ENCODE results near the gene RBP7. TPM values are rescaled to one million over a fixed set of nuclear protein-coding genes. Genes with fewer than 3 reads are reported as not detected.

Gene RBP7
- total and polyA plus RNA-seq, 2 donors (not counting 3 experiments of a cell fraction or from before 2014, with no cell fraction given), result not detected

DNA sequence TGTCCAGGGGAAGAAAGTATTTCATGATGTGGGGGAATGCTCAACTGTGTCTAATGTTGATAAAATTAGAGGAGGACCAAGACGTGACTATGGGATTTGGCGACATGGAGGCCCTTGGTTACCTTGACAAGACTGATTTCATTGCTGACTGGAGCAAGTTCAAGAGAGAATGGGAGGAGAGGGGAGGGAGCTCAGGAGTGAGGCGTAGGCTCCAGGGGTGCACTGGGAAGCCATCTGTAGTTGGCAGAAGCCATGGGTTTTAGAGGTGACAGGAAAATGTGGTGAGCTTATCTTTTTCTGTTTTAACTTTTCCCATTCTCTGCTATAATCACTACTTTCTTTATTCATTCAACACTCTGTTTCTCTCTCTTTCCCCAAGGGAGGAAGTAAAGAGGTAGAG lies 51.6 kb downstream of the RBP7 start:
- no peak overlapping the region for H3K4me3 ChIP-seq (replicated peaks in 1 of 3; ENCODE audit: insufficient read depth in 1 of 3, low read depth in 1 of 3, low read length in 3 of 3)
- dilution Hi-C loops (cut with MboI; ENCODE audit: extremely low pct_ligation_motif_present, low sequenced_read_pairs), result no loop called here
- ChIA-PET CTCF (interaction anchor here (1.3 kb wide), 1 partner anchor 106 kb away, joined by 3 read pairs; the partner anchor contains the start of genes LZIC and NMNAT1), POLR2A (no interaction called here)
- no TSS peak for BruUV-seq (replicated peaks)
- intact Hi-C loops (cut with micrococcal nuclease), result loop anchor here (1.0 kb wide), 1 partner anchor 41 kb away; no protein-coding TSS in a partner anchor
- no peak overlapping the region for H3K4me2 ChIP-seq (ENCODE audit: insufficient read depth, low read length)
- H3K27me3 ChIP-seq (ENCODE audit: control insufficient read depth in 2 of 2, insufficient read depth in 2 of 2, low read length in 2 of 2), result no peaks in the 10 kb centered on the region
- FAIRE-seq (no peak), DNase-seq (ENCODE audit: low read depth, low spot score) (no peak)
- peaks cover 68% of the 10 kb centered on the region for H3K79me2 ChIP-seq (ENCODE audit: control insufficient read depth, insufficient read depth, low read length)
- H3K4me1 ChIP-seq (ENCODE audit: control insufficient read depth, extremely low read depth, insufficient read depth, low read length), result no peaks in the 10 kb centered on the region
- no peaks in the 10 kb centered on the region for H3K36me3 ChIP-seq (ENCODE audit: control insufficient read depth in 2 of 2, extremely low read depth in 1 of 2, insufficient read depth in 2 of 2, low read length in 2 of 2)
- H3K9ac ChIP-seq (replicated peaks; ENCODE audit: extremely low read depth, insufficient read depth, low read length), result no peak overlapping the region
- TF ChIP-seq POLR2AphosphoS5 (IDR thresholded peaks at IDR 0.05; ENCODE audit: insufficient read depth, low read depth, low read length) (no peak), GATA2 (IDR thresholded peaks at IDR 0.05; ENCODE audit: insufficient read depth, insufficient read length, low read depth, low read length) (no peak)
- H4K20me1 ChIP-seq (replicated peaks; ENCODE audit: control insufficient read depth, extremely low read depth, insufficient read depth, low read length), result no peaks in the 10 kb centered on the region
- H3K9me1 ChIP-seq (replicated peaks; ENCODE audit: control insufficient read depth, extremely low read depth, insufficient read depth, low read length), result no peaks in the 10 kb centered on the region
- H3K27ac ChIP-seq (ENCODE audit: insufficient read depth, low read depth, low read length), result no peak overlapping the region
- no peak overlapping the region for H2AFZ ChIP-seq (ENCODE audit: low read depth, low read length)
- no peaks in the 10 kb centered on the region for H3K9me3 ChIP-seq (replicated peaks; ENCODE audit: control insufficient read depth, insufficient read depth, low read length)

DNA sequence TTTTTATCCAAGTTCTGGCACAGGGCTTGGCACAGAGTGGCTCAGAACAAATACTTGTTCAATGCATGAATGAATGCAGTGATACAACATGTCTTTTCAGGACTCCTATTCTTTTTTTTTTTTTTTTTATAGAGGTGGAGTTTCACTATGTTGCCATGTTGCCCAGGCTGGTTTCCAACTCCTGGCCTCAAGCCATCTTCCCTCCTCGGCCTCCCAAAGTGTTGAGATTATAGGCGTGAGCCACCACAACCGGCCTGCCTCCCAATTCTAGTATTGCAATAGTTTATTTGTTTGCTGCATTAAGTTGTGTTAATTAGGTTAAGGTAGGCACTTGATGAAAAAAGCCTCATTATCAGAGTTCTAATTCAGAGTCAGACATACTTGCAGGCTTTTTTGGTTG lies 53.6 kb downstream of the RBP7 start:
- TF ChIP-seq MYC (IDR thresholded peaks at IDR 0.05; ENCODE audit: low read depth, low read length) (no peak), POLR2A (IDR thresholded peaks at IDR 0.05; ENCODE audit: low read depth, low read length) (no peak), JUN (IDR thresholded peaks at IDR 0.05; ENCODE audit: borderline replicate concordance, insufficient read depth, insufficient read length, low read depth) (no peak), GATA2 (IDR thresholded peaks at IDR 0.05; ENCODE audit: insufficient read depth, insufficient read length, low read depth, low read length) (no peak), FOS (IDR thresholded peaks at IDR 0.05; ENCODE audit: borderline replicate concordance, insufficient read depth, low read length) (no peak)
- TF ChIP-seq, protein P1, sequence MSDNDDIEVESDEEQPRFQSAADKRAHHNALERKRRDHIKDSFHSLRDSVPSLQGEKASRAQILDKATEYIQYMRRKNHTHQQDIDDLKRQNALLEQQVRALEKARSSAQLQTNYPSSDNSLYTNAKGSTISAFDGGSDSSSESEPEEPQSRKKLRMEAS (IDR thresholded peaks at IDR 0.05; ENCODE audit: insufficient read depth, insufficient read length), result no peak
- Histone ChIP-seq H3K9me3 (replicated peaks; ENCODE audit: control insufficient read depth, insufficient read depth, low read length) (no peaks in the 10 kb centered on the region), H3K9ac (replicated peaks; ENCODE audit: extremely low read depth, insufficient read depth, low read length) (no peak overlapping the region), H3K4me2 (ENCODE audit: insufficient read depth, low read length) (no peak overlapping the region), H4K20me1 (replicated peaks; ENCODE audit: control insufficient read depth, extremely low read depth, insufficient read depth, low read length) (no peaks in the 10 kb centered on the region), H3K27ac (ENCODE audit: insufficient read depth, low read depth, low read length) (no peak overlapping the region), H3K79me2 (ENCODE audit: control insufficient read depth, insufficient read depth, low read length) (peaks cover 53% of the 10 kb centered on the region), H3K27me3 (ENCODE audit: control insufficient read depth in 2 of 2, insufficient read depth in 2 of 2, low read length in 2 of 2) (no peaks in the 10 kb centered on the region), H3K4me3 (replicated peaks in 1 of 3; ENCODE audit: insufficient read depth in 1 of 3, low read depth in 1 of 3, low read length in 3 of 3) (no peak overlapping the region), H3K4me1 (ENCODE audit: control insufficient read depth, extremely low read depth, insufficient read depth, low read length) (no peaks in the 10 kb centered on the region), H3K9me1 (replicated peaks; ENCODE audit: control insufficient read depth, extremely low read depth, insufficient read depth, low read length) (no peaks in the 10 kb centered on the region), H3K36me3 (ENCODE audit: control insufficient read depth in 2 of 2, extremely low read depth in 1 of 2, insufficient read depth in 2 of 2, low read length in 2 of 2) (no peaks in the 10 kb centered on the region), H2AFZ (ENCODE audit: low read depth, low read length) (no peak overlapping the region)
- ChIA-PET POLR2A (no interaction called here), CTCF (no interaction called here)
- no TSS peak for BruUV-seq (replicated peaks)
- dilution Hi-C loops (cut with MboI; ENCODE audit: extremely low pct_ligation_motif_present, low sequenced_read_pairs), result no loop called here
- intact Hi-C loops (cut with micrococcal nuclease), result no loop called here
- FAIRE-seq (no peak), DNase-seq (ENCODE audit: low read depth, low spot score) (no peak)

Measured in endothelial cell of umbilical vein (primary cell).